ENCODE data around the gene MBOAT1.

- TF ChIP-seq, protein P1, sequence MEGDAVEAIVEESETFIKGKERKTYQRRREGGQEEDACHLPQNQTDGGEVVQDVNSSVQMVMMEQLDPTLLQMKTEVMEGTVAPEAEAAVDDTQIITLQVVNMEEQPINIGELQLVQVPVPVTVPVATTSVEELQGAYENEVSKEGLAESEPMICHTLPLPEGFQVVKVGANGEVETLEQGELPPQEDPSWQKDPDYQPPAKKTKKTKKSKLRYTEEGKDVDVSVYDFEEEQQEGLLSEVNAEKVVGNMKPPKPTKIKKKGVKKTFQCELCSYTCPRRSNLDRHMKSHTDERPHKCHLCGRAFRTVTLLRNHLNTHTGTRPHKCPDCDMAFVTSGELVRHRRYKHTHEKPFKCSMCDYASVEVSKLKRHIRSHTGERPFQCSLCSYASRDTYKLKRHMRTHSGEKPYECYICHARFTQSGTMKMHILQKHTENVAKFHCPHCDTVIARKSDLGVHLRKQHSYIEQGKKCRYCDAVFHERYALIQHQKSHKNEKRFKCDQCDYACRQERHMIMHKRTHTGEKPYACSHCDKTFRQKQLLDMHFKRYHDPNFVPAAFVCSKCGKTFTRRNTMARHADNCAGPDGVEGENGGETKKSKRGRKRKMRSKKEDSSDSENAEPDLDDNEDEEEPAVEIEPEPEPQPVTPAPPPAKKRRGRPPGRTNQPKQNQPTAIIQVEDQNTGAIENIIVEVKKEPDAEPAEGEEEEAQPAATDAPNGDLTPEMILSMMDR (IDR thresholded peaks at IDR 0.05; ENCODE audit: insufficient read depth, low read depth, low read length): no peak
- TF ChIP-seq EZH2 (IDR thresholded peaks at IDR 0.05; ENCODE audit: insufficient read depth, low read length): no peak
These were observed 116.8 kb downstream of the MBOAT1 start for GRCh38 chr6:20095436-20095835.

Measured in astrocyte (in vitro differentiated cells and primary cell).